Nephron (organoid): ENCODE measurements around the gene ULK4.

Source experiments
- H3K27ac Mint-ChIP-seq, 3 experiments: 2 replicates each; pipeline ENCODE4 v1.8.0; 2020; ENCODE audit warnings: mixed read lengths in 3 of 3, mild to moderate bottlenecking in 2 of 3, moderate library complexity in 1 of 3
- H3K27me3 Mint-ChIP-seq: 2 replicates; pipeline ENCODE4 v1.8.0; 2021; ENCODE audit warnings: low read depth, mild to moderate bottlenecking, moderate library complexity, mixed read lengths
- H3K36me3 Mint-ChIP-seq: 2 replicates; pipeline ENCODE4 v1.8.0; 2020; ENCODE audit warnings: low read depth, mixed read lengths
- H3K4me1 Mint-ChIP-seq: 2 replicates; pipeline ENCODE4 v1.8.0; 2020; ENCODE audit warnings: mixed read lengths
- H3K4me3 Mint-ChIP-seq, 3 experiments: 2 replicates each; pipeline ENCODE4 v1.8.0; 2020; ENCODE audit warnings: mild to moderate bottlenecking in 3 of 3, mixed read lengths in 3 of 3, moderate library complexity in 2 of 3
- H3K9me3 Mint-ChIP-seq: 2 replicates; pipeline ENCODE4 v1.8.0; 2020; ENCODE audit warnings: mixed read lengths
- CTCF ChIP-seq, 3 experiments: fragments of 200-600 bp; sonication (generic); IDR thresholded peaks; one replicate each; pipeline ENCODE4 v1.5.0; 2021; ENCODE audit warnings: antibody characterized with exemption in 3 of 3; ENCODE audit not compliant: unreplicated experiment in 3 of 3

ULK4 gene

GRCh38 chr3:41627477-41628087 is 334.3 kb downstream of the ULK4 start:
- TF ChIP-seq CTCF (IDR thresholded peaks at IDR 0.05; ENCODE audit: unreplicated experiment in 3 of 3) = no peak
- Mint-ChIP-seq H3K27me3 (peaks cover 4% of the 10 kb centered on the region), H3K27ac (no peak overlapping the region), H3K4me1 (peaks cover 8% of the 10 kb centered on the region), H3K4me3 (no peak overlapping the region), H3K9me3 (no peaks in the 10 kb centered on the region), H3K36me3 (no peaks in the 10 kb centered on the region)

GRCh38 chr3:41612853-41613252 is 349.1 kb downstream of the ULK4 start:
- Mint-ChIP-seq H3K27me3 (peaks cover 3% of the 10 kb centered on the region), H3K4me1 (peaks cover 15% of the 10 kb centered on the region), H3K9me3 (no peaks in the 10 kb centered on the region), H3K4me3 (no peak overlapping the region), H3K36me3 (no peaks in the 10 kb centered on the region), H3K27ac (no peak overlapping the region)
- no peak for TF ChIP-seq CTCF (IDR thresholded peaks at IDR 0.05; ENCODE audit: unreplicated experiment in 3 of 3)

- Mint-ChIP-seq H3K27ac (peak overlapping the region in 1 of 3 experiments; percentile 52), H3K4me3 (no peak overlapping the region), H3K9me3 (no peaks in the 10 kb centered on the region), H3K4me1 (peaks cover 17% of the 10 kb centered on the region), H3K36me3 (no peaks in the 10 kb centered on the region), H3K27me3 (peaks cover 6% of the 10 kb centered on the region)
- TF ChIP-seq CTCF (IDR thresholded peaks at IDR 0.05; ENCODE audit: unreplicated experiment in 3 of 3) = no peak
Measured at GRCh38 chr3:41611008-41611407, 350.9 kb downstream of the ULK4 start.

GRCh38 chr3:41608347-41608746 is 353.6 kb downstream of the ULK4 start:
- H3K27me3 Mint-ChIP-seq = peaks cover 6% of the 10 kb centered on the region
- TF ChIP-seq CTCF (IDR thresholded peaks at IDR 0.05; ENCODE audit: unreplicated experiment in 3 of 3) = no peak
- H3K27ac Mint-ChIP-seq = no peak overlapping the region
- H3K4me3 Mint-ChIP-seq = no peak overlapping the region
- H3K36me3 Mint-ChIP-seq = no peaks in the 10 kb centered on the region
- no peaks in the 10 kb centered on the region for H3K9me3 Mint-ChIP-seq
- peaks cover 17% of the 10 kb centered on the region for H3K4me1 Mint-ChIP-seq

- H3K4me3 Mint-ChIP-seq = no peak overlapping the region
- TF ChIP-seq CTCF (IDR thresholded peaks at IDR 0.05; ENCODE audit: unreplicated experiment in 3 of 3) = no peak
- no peak overlapping the region for H3K27ac Mint-ChIP-seq
- no peaks in the 10 kb centered on the region for H3K9me3 Mint-ChIP-seq
- no peaks in the 10 kb centered on the region for H3K36me3 Mint-ChIP-seq
- peaks cover 18% of the 10 kb centered on the region for H3K4me1 Mint-ChIP-seq
- peaks cover 6% of the 10 kb centered on the region for H3K27me3 Mint-ChIP-seq
Measured at GRCh38 chr3:41603807-41604206, 358.1 kb downstream of the ULK4 start.

- Mint-ChIP-seq H3K4me3 (no peak overlapping the region), H3K27me3 (peaks cover 6% of the 10 kb centered on the region), H3K27ac (no peak overlapping the region), H3K36me3 (no peaks in the 10 kb centered on the region), H3K9me3 (no peaks in the 10 kb centered on the region), H3K4me1 (peaks cover 27% of the 10 kb centered on the region)
- TF ChIP-seq CTCF (IDR thresholded peaks at IDR 0.05; ENCODE audit: unreplicated experiment in 3 of 3) = no peak
Measured at GRCh38 chr3:41602121-41602520, 359.8 kb downstream of the ULK4 start.
